Measurements from ENCODE around the gene ATP5F1E.
"Not testable (repeated sequence)": the region's sequence is repeated elsewhere in the genome, so short reads cannot be mapped to it uniquely, and the experiment has no call there.

Gene ATP5F1E

GRCh38 chr20:58987790-58988564 is 44.2 kb downstream of the ATP5F1E start:
- DNase-seq: no peak

GRCh38 chr20:58986968-58987517 is 45.1 kb downstream of the ATP5F1E start:
- no peak for DNase-seq

- DNase-seq: no peak
Measured at GRCh38 chr20:58986286-58986967, 45.7 kb downstream of the ATP5F1E start.

GRCh38 chr20:58985656-58986055 is 46.5 kb downstream of the ATP5F1E start:
- no peak for DNase-seq

- DNase-seq: no peak
Measured at GRCh38 chr20:58984691-58985090, 47.4 kb downstream of the ATP5F1E start.

- not testable (repeated sequence) for DNase-seq
Measured at GRCh38 chr20:58983115-58983468, 49.0 kb downstream of the ATP5F1E start.

- DNase-seq: no peak
Measured at GRCh38 chr20:58982406-58983114, 49.6 kb downstream of the ATP5F1E start.

- no peak for DNase-seq
Measured at GRCh38 chr20:58981628-58982364, 50.3 kb downstream of the ATP5F1E start.

GRCh38 chr20:58980711-58981627 is 51.2 kb downstream of the ATP5F1E start, which contains the start of gene NELFCD:
NELFCD (plus strand) TSS chr20:58981256; CDS start chr20:58981310, 54 bp downstream.
- peak; percentile 90 for DNase-seq

GRCh38 chr20:58978351-58979190 is 53.6 kb downstream of the ATP5F1E start:
- DNase-seq: no peak

GRCh38 chr20:58976061-58976730 is 55.9 kb downstream of the ATP5F1E start:
- DNase-seq: no peak
